Thyroid gland (tissue), 4 donors: ENCODE data around the gene NR3C2.

Experiments used
- POLR2A ChIP-seq, 2 donors: fragments of 450-650 bp; IDR thresholded peaks; one replicate each; pipeline ENCODE4 v1.6.1; 2017; ENCODE audit warnings: antibody characterized with exemption in 2 of 2, mild to moderate bottlenecking in 2 of 2, moderate library complexity in 1 of 2
- TF ChIP-seq, protein P1 (sequence below), 6 experiments: fragments of 200-600 bp in 3 of 6; fragments of 450-650 bp in 3 of 6; sonication (generic) in 3 of 6; IDR thresholded peaks; one replicate each; pipeline ENCODE4 v1.5.1; 2016 to 2019; ENCODE audit warnings: antibody characterized with exemption in 6 of 6, mild to moderate bottlenecking in 2 of 6, inconsistent platforms in 1 of 6, moderate library complexity in 1 of 6

DNA sequence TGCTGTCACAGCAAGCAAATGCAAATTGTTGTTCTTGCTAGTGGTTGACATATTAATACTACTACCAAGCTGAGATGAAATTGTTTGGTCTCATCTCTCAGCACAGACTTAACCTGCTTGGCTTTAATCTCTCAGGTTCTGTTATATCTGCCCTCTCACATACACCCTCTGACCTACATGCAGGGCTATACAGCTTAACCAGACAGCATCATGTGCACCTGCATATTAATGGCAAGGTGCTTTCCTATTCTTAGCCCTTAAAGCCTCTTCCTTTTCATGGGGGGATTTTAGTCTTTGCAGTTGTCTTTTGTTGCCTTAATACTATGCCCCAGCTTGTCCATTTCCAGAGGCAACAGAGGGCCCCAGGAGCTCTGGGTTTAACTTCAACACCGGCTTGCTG lies 114.5 kb downstream of the NR3C2 start:
- TF ChIP-seq, protein P1, sequence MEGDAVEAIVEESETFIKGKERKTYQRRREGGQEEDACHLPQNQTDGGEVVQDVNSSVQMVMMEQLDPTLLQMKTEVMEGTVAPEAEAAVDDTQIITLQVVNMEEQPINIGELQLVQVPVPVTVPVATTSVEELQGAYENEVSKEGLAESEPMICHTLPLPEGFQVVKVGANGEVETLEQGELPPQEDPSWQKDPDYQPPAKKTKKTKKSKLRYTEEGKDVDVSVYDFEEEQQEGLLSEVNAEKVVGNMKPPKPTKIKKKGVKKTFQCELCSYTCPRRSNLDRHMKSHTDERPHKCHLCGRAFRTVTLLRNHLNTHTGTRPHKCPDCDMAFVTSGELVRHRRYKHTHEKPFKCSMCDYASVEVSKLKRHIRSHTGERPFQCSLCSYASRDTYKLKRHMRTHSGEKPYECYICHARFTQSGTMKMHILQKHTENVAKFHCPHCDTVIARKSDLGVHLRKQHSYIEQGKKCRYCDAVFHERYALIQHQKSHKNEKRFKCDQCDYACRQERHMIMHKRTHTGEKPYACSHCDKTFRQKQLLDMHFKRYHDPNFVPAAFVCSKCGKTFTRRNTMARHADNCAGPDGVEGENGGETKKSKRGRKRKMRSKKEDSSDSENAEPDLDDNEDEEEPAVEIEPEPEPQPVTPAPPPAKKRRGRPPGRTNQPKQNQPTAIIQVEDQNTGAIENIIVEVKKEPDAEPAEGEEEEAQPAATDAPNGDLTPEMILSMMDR (IDR thresholded peaks at IDR 0.05), result no peak
- TF ChIP-seq POLR2A (IDR thresholded peaks at IDR 0.05), result no peak
